IPS-18a (cell line): ENCODE data around the gene GATD1.

Experiments used
- H3K27ac ChIP-seq: one replicate; pipeline ENCODE4 v1.5.1; 2013; ENCODE audit warnings: low read length
- H3K27me3 ChIP-seq: one replicate; pipeline ENCODE4 v1.6.1; 2013; ENCODE audit warnings: mild to moderate bottlenecking, low read length; ENCODE audit not compliant: control insufficient read depth, insufficient read depth
- H3K36me3 ChIP-seq: one replicate; pipeline ENCODE4 v1.6.1; 2013; ENCODE audit warnings: low read depth, low read length; ENCODE audit not compliant: control insufficient read depth
- H3K4me1 ChIP-seq: one replicate; pipeline ENCODE4 v1.6.1; 2013; ENCODE audit warnings: low read depth, low read length; ENCODE audit not compliant: control insufficient read depth
- H3K4me3 ChIP-seq: one replicate; pipeline ENCODE4 v1.5.1; 2013; ENCODE audit warnings: low read length
- H3K9ac ChIP-seq: one replicate; pipeline ENCODE4 v1.6.1; 2013; ENCODE audit warnings: mild to moderate bottlenecking, low read length, moderate library complexity
- H3K9me3 ChIP-seq: one replicate; pipeline ENCODE4 v1.6.1; 2013; ENCODE audit warnings: low read depth, low read length; ENCODE audit not compliant: control insufficient read depth

Gene GATD1

GRCh38 chr11:770642-771616, 6.4 kb downstream of the GATD1 start:
- H3K27me3 ChIP-seq = no peaks in the 10 kb centered on the region
- H3K27ac ChIP-seq = no peak overlapping the region
- no peaks in the 10 kb centered on the region for H3K4me1 ChIP-seq
- H3K9me3 ChIP-seq = no peaks in the 10 kb centered on the region
- peaks cover 28% of the 10 kb centered on the region for H3K36me3 ChIP-seq
- no peak overlapping the region for H3K9ac ChIP-seq
- no peak overlapping the region for H3K4me3 ChIP-seq

GRCh38 chr11:769887-770641, 7.2 kb downstream of the GATD1 start:
- H3K36me3 ChIP-seq = peaks cover 28% of the 10 kb centered on the region
- no peak overlapping the region for H3K4me3 ChIP-seq
- H3K27me3 ChIP-seq = no peaks in the 10 kb centered on the region
- H3K9me3 ChIP-seq = no peaks in the 10 kb centered on the region
- no peak overlapping the region for H3K9ac ChIP-seq
- no peak overlapping the region for H3K27ac ChIP-seq
- no peaks in the 10 kb centered on the region for H3K4me1 ChIP-seq

- H3K27ac ChIP-seq = no peak overlapping the region
- H3K27me3 ChIP-seq = no peaks in the 10 kb centered on the region
- peaks cover 41% of the 10 kb centered on the region for H3K36me3 ChIP-seq
- H3K9ac ChIP-seq = no peak overlapping the region
- peaks cover 6% of the 10 kb centered on the region for H3K4me1 ChIP-seq
- H3K9me3 ChIP-seq = no peaks in the 10 kb centered on the region
- no peak overlapping the region for H3K4me3 ChIP-seq
These were observed 10.0 kb downstream of the GATD1 start for GRCh38 chr11:767238-767637.

- H3K27ac ChIP-seq = no peak overlapping the region
- no peaks in the 10 kb centered on the region for H3K27me3 ChIP-seq
- no peak overlapping the region for H3K9ac ChIP-seq
- H3K4me1 ChIP-seq = peaks cover 7% of the 10 kb centered on the region
- H3K36me3 ChIP-seq = peaks cover 43% of the 10 kb centered on the region
- no peaks in the 10 kb centered on the region for H3K9me3 ChIP-seq
- H3K4me3 ChIP-seq = no peak overlapping the region
These were observed 10.4 kb downstream of the GATD1 start for GRCh38 chr11:766936-767210.

GRCh38 chr11:766106-766935, 11.0 kb downstream of the GATD1 start:
- Histone ChIP-seq H3K4me1 (peaks cover 7% of the 10 kb centered on the region), H3K36me3 (peaks cover 48% of the 10 kb centered on the region), H3K27ac (no peak overlapping the region), H3K27me3 (no peaks in the 10 kb centered on the region), H3K9me3 (no peaks in the 10 kb centered on the region), H3K9ac (no peak overlapping the region), H3K4me3 (no peak overlapping the region)

GRCh38 chr11:765802-766091, 11.5 kb downstream of the GATD1 start:
- no peak overlapping the region for H3K9ac ChIP-seq
- peaks cover 7% of the 10 kb centered on the region for H3K4me1 ChIP-seq
- H3K9me3 ChIP-seq = no peaks in the 10 kb centered on the region
- no peaks in the 10 kb centered on the region for H3K27me3 ChIP-seq
- H3K27ac ChIP-seq = no peak overlapping the region
- no peak overlapping the region for H3K4me3 ChIP-seq
- H3K36me3 ChIP-seq = peaks cover 50% of the 10 kb centered on the region

- Histone ChIP-seq H3K4me3 (no peak overlapping the region), H3K9me3 (no peaks in the 10 kb centered on the region), H3K9ac (no peak overlapping the region), H3K4me1 (peaks cover 7% of the 10 kb centered on the region), H3K27ac (no peak overlapping the region), H3K27me3 (no peaks in the 10 kb centered on the region), H3K36me3 (peaks cover 51% of the 10 kb centered on the region)
These were observed 12.1 kb downstream of the GATD1 start for GRCh38 chr11:765025-765801.

GRCh38 chr11:764322-765024, 12.8 kb downstream of the GATD1 start:
- H3K9me3 ChIP-seq = no peaks in the 10 kb centered on the region
- H3K27me3 ChIP-seq = no peaks in the 10 kb centered on the region
- H3K36me3 ChIP-seq = peaks cover 52% of the 10 kb centered on the region
- no peak overlapping the region for H3K27ac ChIP-seq
- no peak overlapping the region for H3K4me3 ChIP-seq
- peaks cover 7% of the 10 kb centered on the region for H3K4me1 ChIP-seq
- H3K9ac ChIP-seq = no peak overlapping the region

GRCh38 chr11:763549-764321, 13.6 kb downstream of the GATD1 start:
- H3K4me3 ChIP-seq = no peak overlapping the region
- no peaks in the 10 kb centered on the region for H3K27me3 ChIP-seq
- peaks cover 7% of the 10 kb centered on the region for H3K4me1 ChIP-seq
- no peaks in the 10 kb centered on the region for H3K9me3 ChIP-seq
- no peak overlapping the region for H3K9ac ChIP-seq
- no peak overlapping the region for H3K27ac ChIP-seq
- peaks cover 59% of the 10 kb centered on the region for H3K36me3 ChIP-seq

- Histone ChIP-seq H3K27ac (no peak overlapping the region), H3K36me3 (peaks cover 60% of the 10 kb centered on the region)
These were observed 14.2 kb downstream of the GATD1 start for GRCh38 chr11:763073-763463.

More at GRCh38 chr11:763073-763463, 14.2 kb downstream of the GATD1 start:
- Histone ChIP-seq H3K4me3 (no peak overlapping the region), H3K9me3 (no peaks in the 10 kb centered on the region), H3K4me1 (peaks cover 7% of the 10 kb centered on the region), H3K27me3 (no peaks in the 10 kb centered on the region), H3K9ac (no peak overlapping the region)
